Measurements from ENCODE around the gene TAS2R5.

The TAS2R5 gene

GRCh38 chr7:141789917-141790316 is at the start of gene TAS2R5:
Gene TAS2R5 (plus strand): TSS chr7:141790217. CDS start chr7:141790362, 145 bp downstream.
- POLR2A ChIA-PET = no interaction called here
- no peaks in the 10 kb centered on the region for H3K4me1 ChIP-seq (ENCODE audit: control insufficient read depth, insufficient read depth, low read length)
- no peak for TF ChIP-seq SALL2 (tag by site-specific recombination; IDR thresholded peaks at IDR 0.05; ENCODE audit: borderline replicate concordance)
- no peak within 1 kb of the TSS for H3K27ac ChIP-seq (ENCODE audit: extremely low read depth, low read depth, low read length)
- peaks cover 0 to 27% of the 10 kb centered on the region in 2 experiments; a peak in 1 of 3 replicates for H3K36me3 ChIP-seq (ENCODE audit: control insufficient read depth in 2 of 2, insufficient read depth in 1 of 2, low read length in 2 of 2)
- no peaks in the 10 kb centered on the region for H3K9me3 ChIP-seq (ENCODE audit: control insufficient read depth, insufficient read depth, low read depth, low read length)
- no peak within 1 kb of the TSS for H3K4me3 ChIP-seq (ENCODE audit: low read depth, low read length)
- CTCF ChIA-PET = interaction anchor here (0.6 kb wide), 1 partner anchor 140 kb away, joined by 3 read pairs; no protein-coding TSS in a partner anchor

DNA sequence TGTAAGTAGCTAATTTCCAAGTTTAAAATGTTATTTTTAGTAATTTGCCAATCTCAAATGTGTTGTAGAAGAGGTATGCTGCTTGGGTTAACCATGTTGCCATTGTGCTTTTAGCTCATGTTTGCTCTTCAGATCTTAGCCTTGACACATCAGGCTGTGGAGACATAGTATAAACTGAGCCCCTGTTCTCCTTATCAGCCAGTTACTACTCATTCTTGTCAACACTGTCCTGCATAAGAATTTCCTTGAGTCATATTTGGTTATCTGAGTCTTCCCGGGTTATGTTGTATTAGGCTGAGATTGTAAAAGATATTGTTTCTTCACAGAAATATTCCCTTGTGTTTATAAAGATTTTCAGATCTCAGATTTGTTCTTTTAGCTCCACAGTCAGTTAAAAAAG is 47.8 kb upstream of the TAS2R5 start:
- TF ChIP-seq FEZF1 (tag by site-specific recombination; IDR thresholded peaks at IDR 0.05) (no peak), ZNF664 (tag by site-specific recombination; IDR thresholded peaks at IDR 0.05) (no peak), ZNF211 (tag by site-specific recombination; IDR thresholded peaks at IDR 0.05; ENCODE audit: low read depth) (no peak)
- TF ChIP-seq, protein P1, sequence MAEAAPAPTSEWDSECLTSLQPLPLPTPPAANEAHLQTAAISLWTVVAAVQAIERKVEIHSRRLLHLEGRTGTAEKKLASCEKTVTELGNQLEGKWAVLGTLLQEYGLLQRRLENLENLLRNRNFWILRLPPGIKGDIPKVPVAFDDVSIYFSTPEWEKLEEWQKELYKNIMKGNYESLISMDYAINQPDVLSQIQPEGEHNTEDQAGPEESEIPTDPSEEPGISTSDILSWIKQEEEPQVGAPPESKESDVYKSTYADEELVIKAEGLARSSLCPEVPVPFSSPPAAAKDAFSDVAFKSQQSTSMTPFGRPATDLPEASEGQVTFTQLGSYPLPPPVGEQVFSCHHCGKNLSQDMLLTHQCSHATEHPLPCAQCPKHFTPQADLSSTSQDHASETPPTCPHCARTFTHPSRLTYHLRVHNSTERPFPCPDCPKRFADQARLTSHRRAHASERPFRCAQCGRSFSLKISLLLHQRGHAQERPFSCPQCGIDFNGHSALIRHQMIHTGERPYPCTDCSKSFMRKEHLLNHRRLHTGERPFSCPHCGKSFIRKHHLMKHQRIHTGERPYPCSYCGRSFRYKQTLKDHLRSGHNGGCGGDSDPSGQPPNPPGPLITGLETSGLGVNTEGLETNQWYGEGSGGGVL (tag by site-specific recombination; IDR thresholded peaks at IDR 0.05) = no peak
- Histone ChIP-seq H3K4me1 (ENCODE audit: control insufficient read depth, insufficient read depth, low read length) (no peaks in the 10 kb centered on the region), H3K27ac (ENCODE audit: extremely low read depth, low read depth, low read length) (no peak overlapping the region), H3K36me3 (ENCODE audit: control insufficient read depth in 2 of 2, insufficient read depth in 1 of 2, low read length in 2 of 2) (peaks cover 40 to 73% of the 10 kb centered on the region in 2 experiments), H3K9me3 (ENCODE audit: control insufficient read depth, insufficient read depth, low read depth, low read length) (no peaks in the 10 kb centered on the region), H3K4me3 (ENCODE audit: low read depth, low read length) (no peak overlapping the region)
- CTCF ChIA-PET = interaction anchor here (1.0 to 2.1 kb wide), 3 partner anchors 12 to 88 kb away, joined by 3 to 8 read pairs (median 6); no protein-coding TSS in a partner anchor
- POLR2A ChIA-PET = no interaction called here

- no peaks in the 10 kb centered on the region for H3K4me1 ChIP-seq (ENCODE audit: control insufficient read depth, insufficient read depth, low read length)
- H3K36me3 ChIP-seq (ENCODE audit: control insufficient read depth in 2 of 2, insufficient read depth in 1 of 2, low read length in 2 of 2) = peaks cover 46 to 92% of the 10 kb centered on the region in 2 experiments
- H3K4me3 ChIP-seq (ENCODE audit: low read depth, low read length) = no peak overlapping the region
- no peak overlapping the region for H3K27ac ChIP-seq (ENCODE audit: extremely low read depth, low read depth, low read length)
- ChIA-PET CTCF (interaction anchor here (1.1 to 1.7 kb wide), 2 partner anchors 41 to 42 kb away, joined by 6 read pairs; no protein-coding TSS in a partner anchor), POLR2A (no interaction called here)
- H3K9me3 ChIP-seq (ENCODE audit: control insufficient read depth, insufficient read depth, low read depth, low read length) = no peaks in the 10 kb centered on the region
- TF ChIP-seq ZNF626 (tag by site-specific recombination; IDR thresholded peaks at IDR 0.05) = no peak
- TF ChIP-seq ZNF10 (tag by site-specific recombination; IDR thresholded peaks at IDR 0.05) = no peak
- TF ChIP-seq ZNF121 (tag by site-specific recombination; IDR thresholded peaks at IDR 0.05) = no peak
- TF ChIP-seq HOXD13 (CRISPR knock-in tag; IDR thresholded peaks at IDR 0.05; ENCODE audit: borderline replicate concordance) = no peak
- no peak for TF ChIP-seq KLF8 (tag by site-specific recombination; IDR thresholded peaks at IDR 0.05)
- TF ChIP-seq MEIS1 (CRISPR knock-in tag; IDR thresholded peaks at IDR 0.05; ENCODE audit: borderline replicate concordance) = no peak
- no peak for TF ChIP-seq RBAK (tag by site-specific recombination; IDR thresholded peaks at IDR 0.05)
- TF ChIP-seq ZNF274 (IDR thresholded peaks at IDR 0.05; ENCODE audit: low read length) = no peak
- no peak for TF ChIP-seq ZNF274 (tag by site-specific recombination; IDR thresholded peaks at IDR 0.05; ENCODE audit: borderline replicate concordance)
- TF ChIP-seq ZNF514 (tag by site-specific recombination; IDR thresholded peaks at IDR 0.05) = no peak
- TF ChIP-seq ZNF214 (tag by site-specific recombination; IDR thresholded peaks at IDR 0.05; ENCODE audit: borderline replicate concordance) = no peak
- TF ChIP-seq ZNF266 (tag by site-specific recombination; IDR thresholded peaks at IDR 0.05; ENCODE audit: low read depth) = no peak
- TF ChIP-seq EGR2 (tag by site-specific recombination; IDR thresholded peaks at IDR 0.05; ENCODE audit: low read depth) = no peak
- TF ChIP-seq PRDM2 (tag by site-specific recombination; IDR thresholded peaks at IDR 0.05; ENCODE audit: borderline replicate concordance) = no peak
- no peak for TF ChIP-seq ZSCAN16 (tag by site-specific recombination; IDR thresholded peaks at IDR 0.05)
- TF ChIP-seq ZNF324 (tag by site-specific recombination; IDR thresholded peaks at IDR 0.05) = no peak
- TF ChIP-seq, protein P2, sequence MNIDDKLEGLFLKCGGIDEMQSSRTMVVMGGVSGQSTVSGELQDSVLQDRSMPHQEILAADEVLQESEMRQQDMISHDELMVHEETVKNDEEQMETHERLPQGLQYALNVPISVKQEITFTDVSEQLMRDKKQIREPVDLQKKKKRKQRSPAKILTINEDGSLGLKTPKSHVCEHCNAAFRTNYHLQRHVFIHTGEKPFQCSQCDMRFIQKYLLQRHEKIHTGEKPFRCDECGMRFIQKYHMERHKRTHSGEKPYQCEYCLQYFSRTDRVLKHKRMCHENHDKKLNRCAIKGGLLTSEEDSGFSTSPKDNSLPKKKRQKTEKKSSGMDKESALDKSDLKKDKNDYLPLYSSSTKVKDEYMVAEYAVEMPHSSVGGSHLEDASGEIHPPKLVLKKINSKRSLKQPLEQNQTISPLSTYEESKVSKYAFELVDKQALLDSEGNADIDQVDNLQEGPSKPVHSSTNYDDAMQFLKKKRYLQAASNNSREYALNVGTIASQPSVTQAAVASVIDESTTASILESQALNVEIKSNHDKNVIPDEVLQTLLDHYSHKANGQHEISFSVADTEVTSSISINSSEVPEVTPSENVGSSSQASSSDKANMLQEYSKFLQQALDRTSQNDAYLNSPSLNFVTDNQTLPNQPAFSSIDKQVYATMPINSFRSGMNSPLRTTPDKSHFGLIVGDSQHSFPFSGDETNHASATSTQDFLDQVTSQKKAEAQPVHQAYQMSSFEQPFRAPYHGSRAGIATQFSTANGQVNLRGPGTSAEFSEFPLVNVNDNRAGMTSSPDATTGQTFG (tag by site-specific recombination; IDR thresholded peaks at IDR 0.05; ENCODE audit: borderline replicate concordance) = no peak
These were observed 45.9 kb upstream of the TAS2R5 start for GRCh38 chr7:141744131-141744530.

Data from HEK293 (cell line).